CD4-positive, alpha-beta T cell (primary cell): ENCODE measurements around the gene PLRG1. TPM values are rescaled to one million over a fixed set of nuclear protein-coding genes. Genes with fewer than 3 reads are reported as not detected.
A peak's percentile ranks its signal among the peaks of the same experiment; 100 is the strongest.

Experiments used
- ATAC-seq: fragments of 200-7000 bp; cut with Tn5 transposase; one replicate; pipeline ENCODE4 v1.10.0; 2022; ENCODE audit warnings: mild to moderate bottlenecking; ENCODE audit not compliant: poor library complexity
- CTCF ChIA-PET: fragments of 350-600 bp; sonication (Branson Sonifier 250); formaldehyde crosslinking; loops from one replicate; lab custom pipeline; 2021; ENCODE audit warnings: antibody characterized with exemption, inconsistent platforms; lab: Charles Lee
- POLR2A ChIA-PET: fragments of 350-600 bp; sonication (Branson Sonifier 250); formaldehyde crosslinking; loops from one replicate; lab custom pipeline; 2021; ENCODE audit warnings: antibody characterized with exemption, inconsistent platforms; lab: Charles Lee
- DNase-seq, 14 experiments: peaks; one replicate each; pipeline ENCODE4 v3.0.0-alpha.2; 2013 to 2020; ENCODE audit warnings: mixed read lengths in 2 of 14
- H3K27ac ChIP-seq, 2 donors: one replicate each; pipeline versions ENCODE4 v1.5.1 to v1.7.0; 2013; ENCODE audit warnings: low read length in 2 of 2, low read depth in 1 of 2, mild to moderate bottlenecking in 1 of 2
- H3K27me3 ChIP-seq, 2 experiments: 1 replicate in 1 of 2; 2 replicates in 1 of 2; pipeline versions ENCODE4 v1.6.1 to v1.7.0; 2013; ENCODE audit warnings: low read length in 2 of 2, control low read depth in 1 of 2, mild to moderate bottlenecking in 1 of 2, moderate library complexity in 1 of 2; ENCODE audit not compliant: insufficient read depth in 2 of 2, control insufficient read depth in 1 of 2
- H3K36me3 ChIP-seq: one replicate; pipeline ENCODE4 v1.6.1; 2013; ENCODE audit warnings: low read length, control low read depth; ENCODE audit not compliant: insufficient read depth
- H3K4me1 ChIP-seq: one replicate; pipeline ENCODE4 v1.6.1; 2013; ENCODE audit warnings: low read length, control low read depth; ENCODE audit not compliant: insufficient read depth
- H3K4me3 ChIP-seq: one replicate; pipeline ENCODE4 v1.5.1; 2013; ENCODE audit warnings: mild to moderate bottlenecking, low read length, moderate library complexity
- H3K9me3 ChIP-seq, 2 experiments: 1 replicate in 1 of 2; 2 replicates in 1 of 2; pipeline versions ENCODE4 v1.6.1 to v1.7.0; 2013; ENCODE audit warnings: low read length in 2 of 2, mild to moderate bottlenecking in 2 of 2, control low read depth in 1 of 2, moderate library complexity in 1 of 2; ENCODE audit not compliant: control insufficient read depth in 1 of 2, insufficient read depth in 1 of 2
- H3K27ac Mint-ChIP-seq: one replicate; pipeline ENCODE4 v1.8.0; 2020; ENCODE audit warnings: mixed read lengths
- H3K27me3 Mint-ChIP-seq: one replicate; pipeline ENCODE4 v1.8.0; 2021; ENCODE audit warnings: mixed read lengths
- H3K36me3 Mint-ChIP-seq: one replicate; pipeline ENCODE4 v1.8.0; 2021; ENCODE audit warnings: low read depth, mixed read lengths
- H3K4me1 Mint-ChIP-seq: one replicate; pipeline ENCODE4 v1.8.0; 2021; ENCODE audit warnings: low read depth, mixed read lengths
- H3K4me3 Mint-ChIP-seq: one replicate; pipeline ENCODE4 v1.8.0; 2020; ENCODE audit warnings: mild to moderate bottlenecking, mixed read lengths
- H3K9me3 Mint-ChIP-seq: one replicate; pipeline ENCODE4 v1.8.0; 2020; ENCODE audit warnings: mixed read lengths
- CTCF ChIP-seq: fragments of 200-600 bp; IDR thresholded peaks from one replicate; pipeline ENCODE4 v1.8.0; 2022; ENCODE audit warnings: antibody characterized with exemption, mild to moderate bottlenecking
- intact Hi-C, 2 experiments: fragments of 100-400 bp; cut with DNase I in 1 of 2; cut with micrococcal nuclease in 1 of 2; formaldehyde crosslinking; loops; one replicate each; pipeline versions ENCODE4 v1.15.1 to v1.9.0; 2023 to 2025; cut with DNase I, micrococcal nuclease
- total RNA-seq, 174 experiments: library from RNA in 2 of 174; stranded (reverse) in 2 of 174; gene quantifications; one replicate each; pipeline ENCODE4 v1.2.3 and lab custom pipeline; 2021 to 2026

PLRG1 gene
- total RNA-seq, 2 experiments from 2014 or later, result 41.1 to 44.8 TPM

- ATAC-seq (no peak), DNase-seq (peak in 3 of 14 experiments; percentile 5 to 13 (median 8))
- Mint-ChIP-seq H3K36me3 (no peaks in the 10 kb centered on the region), H3K4me1 (no peaks in the 10 kb centered on the region), H3K27me3 (peaks cover 50% of the 10 kb centered on the region), H3K27ac (no peak overlapping the region), H3K4me3 (no peak overlapping the region), H3K9me3 (no peaks in the 10 kb centered on the region)
- peak; percentile 17 for TF ChIP-seq CTCF
- H3K4me3 ChIP-seq, result no peak overlapping the region
- intact Hi-C loops, result loop anchor here (5.0 to 10.0 kb wide), 3 partner anchors 171 to 721 kb away; partner anchors contain the start of gene SFRP2 (in 1 of the 2)
- no peaks in the 10 kb centered on the region for H3K9me3 ChIP-seq
- ChIA-PET CTCF (interaction anchor here (0.8 kb wide), 1 partner anchor 12 kb away, joined by 3 read pairs; no protein-coding TSS in a partner anchor), POLR2A (no interaction called here)
- H3K36me3 ChIP-seq, result no peaks in the 10 kb centered on the region
- H3K27ac ChIP-seq, result no peak overlapping the region
- peaks cover 0 to 4% of the 10 kb centered on the region in 2 experiments for H3K27me3 ChIP-seq
- no peaks in the 10 kb centered on the region for H3K4me1 ChIP-seq
Measured at GRCh38 chr4:154506253-154506652, 43.9 kb downstream of the PLRG1 start.

GRCh38 chr4:154503598-154503997 is 46.6 kb downstream of the PLRG1 start:
- H3K9me3 ChIP-seq, result no peaks in the 10 kb centered on the region
- Mint-ChIP-seq H3K27me3 (peaks cover 43% of the 10 kb centered on the region), H3K27ac (no peak overlapping the region), H3K4me3 (no peak overlapping the region), H3K4me1 (no peaks in the 10 kb centered on the region), H3K36me3 (no peaks in the 10 kb centered on the region), H3K9me3 (no peaks in the 10 kb centered on the region)
- intact Hi-C loops, result loop anchor here (10.0 kb wide), 2 partner anchors 169 to 719 kb away; partner anchors contain the start of gene SFRP2 (in 1 of the 2)
- ATAC-seq (no peak), DNase-seq (no peak)
- POLR2A ChIA-PET, result no interaction called here
- H3K27ac ChIP-seq, result no peak overlapping the region
- peak; percentile 48 for TF ChIP-seq CTCF
- H3K36me3 ChIP-seq, result no peaks in the 10 kb centered on the region
- CTCF ChIA-PET, result no interaction called here
- no peak overlapping the region for H3K4me3 ChIP-seq
- peaks cover 4 to 11% of the 10 kb centered on the region in 2 experiments for H3K27me3 ChIP-seq
- H3K4me1 ChIP-seq, result no peaks in the 10 kb centered on the region

- Mint-ChIP-seq H3K4me1 (no peaks in the 10 kb centered on the region), H3K9me3 (no peaks in the 10 kb centered on the region), H3K4me3 (no peak overlapping the region), H3K27me3 (peaks cover 51% of the 10 kb centered on the region), H3K27ac (no peak overlapping the region), H3K36me3 (no peaks in the 10 kb centered on the region)
- ChIA-PET CTCF (no interaction called here), POLR2A (no interaction called here)
- Histone ChIP-seq H3K27ac (no peak overlapping the region), H3K4me3 (no peak overlapping the region), H3K36me3 (no peaks in the 10 kb centered on the region), H3K27me3 (peaks cover 4 to 11% of the 10 kb centered on the region in 2 experiments), H3K4me1 (no peaks in the 10 kb centered on the region), H3K9me3 (no peaks in the 10 kb centered on the region)
- DNase-seq, result no peak
- TF ChIP-seq CTCF, result no peak
- intact Hi-C loops, result loop anchor here (10.0 kb wide), 2 partner anchors 167 to 717 kb away; partner anchors contain the start of gene SFRP2 (in 1 of the 2)
- ATAC-seq, result no peak
Measured at GRCh38 chr4:154502111-154502510, 48.1 kb downstream of the PLRG1 start.
